GM18505 (cell line): ENCODE measurements around the gene MLPH.

ENCODE experiments used
- ATAC-seq: cut with Tn5 transposase; IDR thresholded peaks from one replicate; pipeline ENCODE4 v1.9.1; 2021; ENCODE audit not compliant: unreplicated experiment
- POLR2A ChIP-seq: IDR thresholded peaks from 4 replicates; pipeline ENCODE4 v1.6.1; 2011; ENCODE audit warnings: borderline replicate concordance; ENCODE audit not compliant: insufficient read depth, insufficient read length; ENCODE audit errors: extremely low read depth

The MLPH gene

DNA sequence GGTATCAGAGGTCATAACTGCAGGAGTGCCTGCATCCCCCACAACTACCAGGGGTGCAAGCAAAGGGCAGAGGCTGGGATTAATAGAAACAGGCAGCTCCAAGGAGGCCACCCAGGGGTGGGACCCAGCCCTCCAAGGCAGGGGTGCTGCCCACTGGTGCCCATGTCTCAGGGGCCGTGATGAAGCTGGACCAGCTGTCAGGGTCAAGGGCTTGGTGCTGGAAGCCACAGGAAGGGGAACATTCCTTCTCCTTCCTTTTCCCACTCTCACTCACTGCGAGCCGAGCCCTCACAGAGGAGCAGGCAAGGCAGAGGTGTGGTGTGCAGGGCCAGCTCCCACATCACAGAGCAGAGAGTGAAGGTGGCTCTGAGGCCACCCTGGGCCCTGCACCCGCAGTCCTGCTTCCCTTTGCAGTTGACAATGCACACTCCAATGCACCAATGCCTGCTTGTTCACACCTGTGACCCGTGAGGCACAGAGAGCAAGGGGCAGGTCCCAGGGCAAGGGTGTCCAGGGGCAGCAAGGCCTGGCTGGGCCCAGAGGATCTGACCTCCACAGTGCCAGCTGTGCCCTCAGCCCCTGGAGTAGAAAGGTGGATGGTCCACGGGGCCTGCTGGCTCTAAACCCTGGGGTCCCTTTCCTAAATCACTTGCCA, 28.7 kb downstream of the MLPH start:
- no peak for ATAC-seq
- no peak for TF ChIP-seq POLR2A

DNA sequence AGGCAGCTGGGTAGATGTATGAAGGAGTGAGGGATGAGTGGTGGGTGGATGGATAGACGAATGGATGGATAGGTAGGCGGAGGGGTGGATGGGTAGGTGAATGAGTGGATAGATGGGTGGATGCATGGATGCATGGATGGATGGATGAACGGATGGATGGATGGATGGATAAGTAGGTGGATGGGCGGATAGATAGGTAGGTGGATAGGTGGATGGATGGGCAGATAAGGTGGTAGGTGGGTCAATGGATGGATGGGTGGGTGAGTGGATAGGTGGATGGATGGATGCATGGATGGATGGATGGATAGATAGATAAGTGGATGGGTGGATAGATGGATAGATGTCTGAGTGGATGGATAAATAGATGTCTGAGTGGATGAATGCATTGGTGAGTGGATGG, 30.1 kb downstream of the MLPH start:
- no peak for ATAC-seq
- no peak for TF ChIP-seq POLR2A

DNA sequence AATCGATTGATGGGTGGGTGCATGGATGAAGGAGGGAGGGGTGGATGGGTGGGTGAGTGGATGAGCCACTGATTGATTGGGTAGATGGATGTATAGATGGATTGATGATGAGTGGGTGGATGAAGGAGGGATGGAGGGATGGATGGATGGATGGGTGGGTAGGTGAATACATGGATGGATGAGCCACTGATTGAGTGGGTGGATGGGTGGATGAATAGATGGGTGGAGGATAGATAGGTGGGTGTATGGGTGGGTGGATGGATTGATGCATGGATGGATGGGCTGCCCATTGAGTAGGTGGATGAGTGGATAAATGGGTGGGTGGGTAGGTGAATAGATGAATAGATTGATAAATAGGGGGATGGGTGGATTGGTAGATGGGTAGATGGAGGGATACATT, 30.9 kb downstream of the MLPH start:
- no peak for ATAC-seq
- no peak for TF ChIP-seq POLR2A

DNA sequence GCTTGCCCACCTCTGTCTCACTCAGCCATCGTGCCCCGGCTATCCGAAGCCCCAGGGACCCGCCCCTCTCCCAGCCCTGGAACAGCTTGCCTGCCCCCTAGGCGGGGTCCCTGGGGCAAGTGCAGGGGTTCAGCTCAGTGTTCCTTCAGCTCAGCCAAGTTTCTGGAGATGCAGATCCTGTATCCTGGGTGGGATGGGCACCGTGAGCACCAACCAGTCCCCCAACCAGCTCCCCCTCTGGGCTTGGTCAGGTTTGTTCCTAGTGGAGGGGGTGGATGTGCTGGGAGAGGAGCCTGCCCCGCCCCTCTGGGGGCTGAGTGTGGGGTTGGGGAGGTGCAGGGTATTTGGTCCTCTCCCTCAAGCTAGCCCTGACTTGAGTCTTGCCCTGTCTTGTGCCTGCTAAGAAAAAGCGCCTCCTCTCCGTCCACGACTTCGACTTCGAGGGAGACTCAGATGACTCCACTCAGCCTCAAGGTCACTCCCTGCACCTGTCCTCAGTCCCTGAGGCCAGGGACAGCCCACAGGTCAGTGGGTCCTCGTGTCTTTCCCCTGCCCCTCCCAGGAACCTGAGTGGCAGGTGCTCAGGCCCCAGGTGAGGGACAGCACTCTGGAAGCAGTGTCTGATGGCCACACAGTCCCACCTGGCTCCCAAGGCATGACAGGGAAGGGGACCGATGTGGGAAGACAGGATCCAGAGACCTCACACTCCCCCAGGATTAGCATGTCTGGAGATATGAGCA, 32.6 kb downstream of the MLPH start:
- ATAC-seq = no peak
- no peak for TF ChIP-seq POLR2A

DNA sequence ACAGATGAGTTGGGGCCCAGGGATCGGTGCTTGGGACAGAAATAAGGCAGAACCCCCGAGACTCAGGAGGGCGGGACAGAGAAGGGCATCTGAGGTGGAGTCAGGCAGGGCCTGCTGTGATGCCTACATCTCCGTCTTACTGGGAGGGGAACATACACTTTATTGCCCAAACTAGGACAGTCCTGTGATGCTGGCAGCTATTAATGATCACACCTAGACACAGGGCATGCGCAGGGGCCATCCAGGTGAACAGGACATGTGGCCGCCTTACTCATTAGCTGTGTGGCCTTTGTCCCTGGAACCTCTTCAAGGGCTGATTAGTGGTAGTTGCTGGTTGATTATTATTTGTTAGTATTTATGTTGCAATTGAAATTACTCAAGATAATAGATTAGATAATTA, 33.2 kb downstream of the MLPH start:
- TF ChIP-seq POLR2A = no peak
- ATAC-seq = no peak

DNA sequence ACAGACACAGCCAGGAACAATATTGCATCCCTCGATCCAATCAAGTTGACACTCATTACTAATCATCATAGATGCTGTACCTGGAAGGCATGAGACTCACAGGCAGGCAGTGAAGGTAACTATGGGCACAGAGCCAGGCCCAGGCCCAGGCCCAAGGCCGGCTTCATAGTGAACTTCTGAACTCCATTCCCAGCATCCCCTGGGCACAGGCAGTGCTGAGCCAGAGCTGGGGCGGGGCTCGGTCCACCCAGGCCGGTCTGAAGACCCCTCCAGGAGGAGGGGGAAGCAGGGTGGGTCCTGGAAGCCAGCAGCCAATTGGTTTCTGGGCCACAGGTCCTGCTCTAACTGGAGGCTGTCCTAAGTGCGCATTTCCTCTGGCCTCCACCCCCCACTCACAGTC, 37.6 kb downstream of the MLPH start:
- ATAC-seq = no peak
- TF ChIP-seq POLR2A = no peak

DNA sequence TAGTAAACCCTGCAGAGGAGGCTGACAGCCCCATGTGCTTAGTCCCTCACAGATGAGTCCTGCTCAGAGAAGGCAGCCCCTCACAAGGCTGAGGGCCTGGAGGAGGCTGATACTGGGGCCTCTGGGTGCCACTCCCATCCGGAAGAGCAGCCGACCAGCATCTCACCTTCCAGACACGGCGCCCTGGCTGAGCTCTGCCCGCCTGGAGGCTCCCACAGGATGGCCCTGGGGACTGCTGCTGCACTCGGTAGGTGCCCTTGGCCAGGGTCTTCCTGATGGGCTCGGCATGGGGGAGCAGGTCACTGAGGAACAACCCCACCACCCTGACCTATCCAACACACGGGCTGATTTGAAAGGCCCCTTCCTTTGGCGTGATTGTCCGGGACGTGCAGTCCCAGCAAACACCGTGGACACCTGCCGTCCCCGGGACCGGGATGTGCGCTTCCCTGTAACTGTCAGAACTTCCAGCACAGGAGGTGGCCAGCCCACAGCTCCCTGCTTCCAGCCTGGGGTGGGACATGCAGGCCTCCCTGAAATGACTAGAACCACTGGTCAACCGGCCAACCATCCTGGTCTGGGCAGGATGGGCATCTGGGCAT, 38.6 kb downstream of the MLPH start:
- TF ChIP-seq POLR2A = no peak
- no peak for ATAC-seq

DNA sequence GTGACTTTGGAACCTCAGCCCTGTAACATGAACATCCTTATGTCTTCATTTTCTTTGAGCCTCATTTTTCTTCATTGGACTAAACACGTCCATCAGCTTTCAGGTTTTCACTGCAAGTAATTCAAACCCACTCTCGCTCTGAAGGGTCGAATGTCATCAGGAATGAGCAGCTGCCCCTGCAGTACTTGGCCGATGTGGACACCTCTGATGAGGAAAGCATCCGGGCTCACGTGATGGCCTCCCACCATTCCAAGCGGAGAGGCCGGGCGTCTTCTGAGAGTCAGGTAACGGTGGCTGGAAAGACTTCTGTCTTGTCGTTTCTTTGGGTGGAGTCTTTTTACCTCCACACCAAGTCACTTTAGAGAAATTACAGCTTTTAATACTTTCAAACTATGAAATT, 40.2 kb downstream of the MLPH start:
- no peak for TF ChIP-seq POLR2A
- ATAC-seq = no peak

DNA sequence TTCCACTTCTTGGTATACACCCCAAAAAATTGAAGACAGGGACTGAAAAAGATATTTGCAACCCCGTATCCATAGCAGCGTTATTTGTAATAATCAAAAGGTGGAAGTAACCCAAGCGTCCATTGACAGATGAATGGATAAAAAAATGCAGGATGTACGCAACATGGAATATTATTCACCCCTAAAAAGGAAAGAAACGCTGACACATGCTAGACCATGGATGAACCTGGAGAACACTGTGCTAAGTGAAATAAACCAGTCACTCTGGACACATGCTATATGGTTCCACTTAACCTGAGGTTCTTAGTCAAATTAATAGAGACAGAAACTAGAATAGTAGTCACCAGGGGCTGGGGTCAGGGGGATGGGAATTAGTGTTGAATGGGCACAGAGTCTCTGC, 40.7 kb downstream of the MLPH start:
- ATAC-seq = no peak
- TF ChIP-seq POLR2A = no peak

DNA sequence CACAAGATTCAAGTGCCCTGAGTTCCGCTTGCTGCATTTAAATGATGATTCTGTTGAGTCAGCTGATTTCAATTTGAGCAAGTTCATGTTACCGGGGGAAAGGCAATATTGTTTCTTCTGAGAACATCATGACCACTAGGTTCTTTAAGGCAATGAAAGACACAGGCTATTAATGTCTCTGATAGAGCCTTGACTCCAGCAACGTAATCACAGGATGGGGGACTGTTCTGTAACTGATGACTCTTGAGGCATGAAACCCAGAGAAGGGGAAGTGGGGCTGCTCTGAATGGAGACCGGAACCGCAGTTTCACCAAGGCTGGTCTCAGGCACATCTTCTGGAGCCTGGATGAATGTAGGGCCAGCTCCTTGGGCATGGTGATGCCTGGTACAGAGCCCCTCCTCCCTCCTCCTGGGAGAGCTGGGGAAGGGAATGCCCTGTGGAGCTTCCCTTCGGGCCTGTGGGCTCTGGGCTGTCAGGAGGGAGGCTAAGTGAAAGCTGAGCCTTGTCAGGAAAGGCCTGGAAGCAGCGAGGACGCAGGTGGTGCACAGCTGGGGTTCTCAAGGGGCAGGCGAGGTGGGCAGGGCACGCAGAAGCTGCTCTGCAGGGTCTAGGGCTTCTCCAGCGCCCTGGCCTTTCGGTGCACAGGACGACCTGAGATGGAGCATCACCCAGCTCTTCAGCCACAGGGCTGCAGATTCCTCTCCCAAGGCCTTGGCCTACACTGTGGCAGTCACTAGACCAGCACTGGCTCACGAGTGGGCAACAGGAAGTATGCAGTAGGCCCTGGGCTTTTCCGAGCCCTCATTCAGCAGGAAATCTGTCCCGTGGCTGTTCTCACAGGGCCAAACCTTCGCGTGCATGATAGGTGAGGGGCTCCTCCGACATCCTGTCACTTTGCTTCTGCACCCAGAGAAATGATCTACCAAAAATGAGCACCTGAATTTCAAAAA, 42.7 kb downstream of the MLPH start:
- no peak for TF ChIP-seq POLR2A
- ATAC-seq = peak; percentile 72

DNA sequence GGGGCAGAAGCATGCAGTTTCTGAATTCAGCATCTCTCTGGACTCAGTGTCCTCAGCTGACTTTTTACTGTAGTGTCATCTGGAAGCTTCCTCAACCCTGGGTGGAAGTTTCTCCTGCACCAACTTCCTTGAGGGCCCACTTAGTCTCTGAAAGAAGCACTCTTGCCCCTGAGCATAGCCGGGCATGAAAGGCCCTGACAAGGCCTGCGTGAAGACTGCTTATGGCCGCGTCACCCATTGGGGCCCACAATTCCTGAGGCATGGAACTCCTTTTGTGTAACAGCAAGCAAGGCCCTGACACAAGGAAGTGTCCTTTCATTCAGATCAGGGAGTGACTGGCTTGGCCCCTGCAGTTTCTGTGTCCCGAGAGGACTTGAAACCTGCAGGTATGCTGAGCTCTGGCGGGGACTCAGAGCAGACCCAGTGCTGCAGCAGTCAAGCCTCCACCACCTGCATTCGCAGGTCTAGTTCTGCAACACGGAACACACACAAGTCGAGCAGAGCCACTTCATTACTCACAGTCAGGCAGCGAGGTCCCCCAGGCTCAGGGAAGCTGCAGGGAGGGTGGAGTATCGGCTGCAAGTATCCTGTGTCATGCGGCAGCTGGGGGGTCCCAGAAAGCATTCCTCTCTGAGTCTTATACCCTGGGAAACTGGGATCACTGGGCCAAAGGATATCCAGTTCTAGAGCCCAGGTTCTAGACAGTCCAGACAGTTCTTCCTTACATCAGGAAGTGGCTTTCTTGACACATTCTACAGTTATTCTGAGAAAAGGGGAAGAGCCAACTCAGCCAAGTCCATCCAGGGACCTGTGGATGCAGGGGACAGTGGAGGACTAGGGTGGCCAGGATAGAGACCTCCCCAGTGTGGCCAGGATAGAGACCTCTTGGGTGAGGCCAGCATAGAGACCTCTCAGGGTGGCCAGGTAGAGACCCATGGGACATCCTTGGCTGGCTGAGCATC, 43.7 kb downstream of the MLPH start:
- no peak for ATAC-seq
- no peak for TF ChIP-seq POLR2A

DNA sequence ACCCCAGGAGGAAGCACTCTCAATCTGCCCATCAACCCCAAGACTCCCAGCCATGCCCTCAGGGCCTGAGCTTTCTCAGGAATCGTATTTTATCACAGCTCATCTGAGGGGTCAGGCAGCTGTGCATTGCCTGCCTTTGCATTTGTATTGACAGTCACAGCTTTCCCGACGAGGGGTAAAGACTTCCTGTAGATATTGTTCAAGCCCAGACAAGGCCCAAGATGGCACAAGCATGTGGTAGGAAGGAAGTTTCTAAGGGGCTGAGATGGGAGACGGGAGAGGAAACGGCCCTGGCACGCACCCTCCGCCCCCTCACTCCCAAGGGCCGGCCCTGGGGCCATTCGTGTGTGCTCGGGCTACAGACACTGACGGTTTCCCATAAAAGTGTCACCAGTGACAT, 45.1 kb downstream of the MLPH start:
- ATAC-seq = no peak
- TF ChIP-seq POLR2A = no peak
